ENCODE data around the gene CAMK2D.

GRCh38 chr4:113534711-113535110, 226.8 kb downstream of the CAMK2D start:
- no peak for TF ChIP-seq REST (IDR thresholded peaks at IDR 0.05; ENCODE audit: unreplicated experiment)
- TF ChIP-seq CTCF (conservative IDR thresholded peaks at IDR 0.05; ENCODE audit: low read depth in 2 of 2), result no peak
- no peak for TF ChIP-seq JUNB (IDR thresholded peaks at IDR 0.05; ENCODE audit: unreplicated experiment)
